ENCODE measurements around the gene CBX8.
"Not testable (repeated sequence)": the region's sequence is repeated elsewhere in the genome, so short reads cannot be mapped to it uniquely, and the experiment has no call there.

CBX8 gene

GRCh38 chr17:79777120-79777893 lies 19.6 kb downstream of the CBX8 start:
- no peak for DNase-seq

GRCh38 chr17:79776376-79777119 lies 20.3 kb downstream of the CBX8 start:
- no peak for DNase-seq

- no peak for DNase-seq
These were observed 21.2 kb downstream of the CBX8 start for GRCh38 chr17:79775632-79776031.

- DNase-seq, result no peak
These were observed 22.3 kb downstream of the CBX8 start for GRCh38 chr17:79774561-79774975.

GRCh38 chr17:79772726-79773125 lies 24.2 kb downstream of the CBX8 start:
- DNase-seq, result not testable (repeated sequence)

- no peak for DNase-seq
These were observed 25.6 kb downstream of the CBX8 start for GRCh38 chr17:79771276-79771675.

- no peak for DNase-seq
These were observed 27.0 kb downstream of the CBX8 start for GRCh38 chr17:79769570-79770506.

GRCh38 chr17:79765708-79766107 lies 31.2 kb downstream of the CBX8 start:
- no peak for DNase-seq

GRCh38 chr17:79761894-79762589 lies 34.8 kb downstream of the CBX8 start:
- DNase-seq, result no peak

GRCh38 chr17:79760197-79760906 lies 36.5 kb downstream of the CBX8 start:
- DNase-seq, result no peak

- DNase-seq, result no peak
These were observed 38.6 kb downstream of the CBX8 start for GRCh38 chr17:79758271-79758670.

GRCh38 chr17:79757140-79757745 lies 39.6 kb downstream of the CBX8 start:
- no peak for DNase-seq

GRCh38 chr17:79755591-79755990 lies 41.3 kb downstream of the CBX8 start:
- no peak for DNase-seq

GRCh38 chr17:79754903-79755302 lies 42.0 kb downstream of the CBX8 start:
- DNase-seq, result not testable (repeated sequence)

- no peak for DNase-seq
These were observed 42.5 kb downstream of the CBX8 start for GRCh38 chr17:79754370-79754769.

GRCh38 chr17:79752175-79752574 lies 44.7 kb downstream of the CBX8 start:
- DNase-seq, result peak; percentile 49

GRCh38 chr17:79750650-79751545 lies 46.0 kb downstream of the CBX8 start:
- DNase-seq, result no peak

- no peak for DNase-seq
These were observed 46.9 kb downstream of the CBX8 start for GRCh38 chr17:79749958-79750357.

GRCh38 chr17:79749156-79749815 lies 47.6 kb downstream of the CBX8 start:
- DNase-seq, result no peak
